Measurements from ENCODE around the gene ANKRD44.

- no peak for TF ChIP-seq GATA3 (IDR thresholded peaks at IDR 0.05; ENCODE audit: low read depth, low read length)
- no peak; the same call in none of the 2 replicates for TF ChIP-seq GATA2 (IDR thresholded peaks at IDR 0.05; ENCODE audit: low read depth, low read length)
Measured at GRCh38 chr2:197179744-197180498, 130.7 kb downstream of the ANKRD44 start.
